T-helper 22 cell (primary cell): Measurements from ENCODE around the gene DRD1.
"Not testable (repeated sequence)": the region's sequence is repeated elsewhere in the genome, so short reads cannot be mapped to it uniquely, and the experiment has no call there.

Source experiments
- DNase-seq: peaks from one replicate; pipeline ENCODE4 v3.0.0-alpha.2; 2020; ENCODE audit warnings: low read depth

DRD1 gene

GRCh38 chr5:175424594-175424993, 19.4 kb downstream of the DRD1 start:
- DNase-seq: not testable (repeated sequence)

DNA sequence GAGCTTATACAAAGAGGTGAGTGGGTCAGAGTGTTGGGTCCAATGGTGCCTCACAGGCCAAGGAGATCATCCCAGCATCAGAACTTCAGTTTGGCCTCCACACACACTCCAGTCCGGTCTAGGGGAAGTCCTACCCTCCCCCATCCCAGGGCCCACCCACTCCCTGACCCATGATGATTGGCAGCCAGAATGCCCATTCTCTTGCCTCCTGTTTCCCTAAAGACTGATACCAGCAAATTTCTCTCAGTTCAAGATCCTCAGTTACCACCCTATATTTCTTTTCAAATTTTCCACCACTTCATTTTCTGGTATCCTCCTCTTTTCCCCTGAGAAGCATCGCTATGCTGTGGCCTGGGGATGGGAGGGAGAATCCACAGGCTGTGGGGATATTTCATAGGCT, 21.9 kb downstream of the DRD1 start:
- no peak for DNase-seq

GRCh38 chr5:175420383-175420782, 23.6 kb downstream of the DRD1 start:
- no peak for DNase-seq

- DNase-seq: no peak
Measured at GRCh38 chr5:175418251-175418650, 25.7 kb downstream of the DRD1 start.

DNA sequence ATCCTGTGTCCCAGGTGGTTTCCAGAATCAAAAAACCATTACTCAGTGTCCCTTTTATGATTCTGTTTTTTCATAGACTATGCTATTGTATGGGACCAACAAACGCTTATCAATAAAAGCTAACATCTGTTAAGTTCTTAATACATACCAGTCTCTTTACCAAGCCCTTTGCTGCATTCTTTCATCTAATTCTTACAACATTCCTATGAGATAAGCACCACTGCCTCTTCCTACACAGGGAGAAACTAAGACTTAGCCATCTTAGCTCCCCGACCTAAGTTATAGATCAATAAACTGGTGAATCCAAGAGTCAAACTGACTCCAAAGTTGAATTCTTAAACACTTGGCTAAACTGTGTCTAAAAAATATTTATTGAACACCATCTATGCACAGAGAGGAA, 26.6 kb downstream of the DRD1 start:
- DNase-seq: no peak

GRCh38 chr5:175415303-175415702, 28.7 kb downstream of the DRD1 start:
- no peak for DNase-seq

- no peak for DNase-seq
Measured at GRCh38 chr5:175410926-175411325, 33.1 kb downstream of the DRD1 start.

DNA sequence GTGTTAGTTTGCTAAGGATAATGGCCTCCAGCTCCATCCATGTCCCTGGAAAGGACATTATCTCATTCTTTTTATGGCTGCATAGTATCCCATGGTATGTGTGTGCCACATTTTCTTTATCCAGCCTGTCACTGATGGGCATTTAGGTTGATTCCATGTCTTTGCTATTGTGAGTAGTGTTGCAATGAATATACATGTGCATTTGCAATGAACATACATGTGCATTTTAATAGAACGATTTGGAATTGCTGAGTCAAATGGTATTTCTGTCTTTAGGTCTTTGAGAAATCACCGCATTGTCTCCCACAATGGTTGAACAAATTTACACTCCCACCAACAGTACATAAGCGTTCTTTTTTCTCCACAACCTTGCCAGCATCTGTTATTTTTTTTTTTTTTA, 37.7 kb downstream of the DRD1 start:
- DNase-seq: no peak

DNA sequence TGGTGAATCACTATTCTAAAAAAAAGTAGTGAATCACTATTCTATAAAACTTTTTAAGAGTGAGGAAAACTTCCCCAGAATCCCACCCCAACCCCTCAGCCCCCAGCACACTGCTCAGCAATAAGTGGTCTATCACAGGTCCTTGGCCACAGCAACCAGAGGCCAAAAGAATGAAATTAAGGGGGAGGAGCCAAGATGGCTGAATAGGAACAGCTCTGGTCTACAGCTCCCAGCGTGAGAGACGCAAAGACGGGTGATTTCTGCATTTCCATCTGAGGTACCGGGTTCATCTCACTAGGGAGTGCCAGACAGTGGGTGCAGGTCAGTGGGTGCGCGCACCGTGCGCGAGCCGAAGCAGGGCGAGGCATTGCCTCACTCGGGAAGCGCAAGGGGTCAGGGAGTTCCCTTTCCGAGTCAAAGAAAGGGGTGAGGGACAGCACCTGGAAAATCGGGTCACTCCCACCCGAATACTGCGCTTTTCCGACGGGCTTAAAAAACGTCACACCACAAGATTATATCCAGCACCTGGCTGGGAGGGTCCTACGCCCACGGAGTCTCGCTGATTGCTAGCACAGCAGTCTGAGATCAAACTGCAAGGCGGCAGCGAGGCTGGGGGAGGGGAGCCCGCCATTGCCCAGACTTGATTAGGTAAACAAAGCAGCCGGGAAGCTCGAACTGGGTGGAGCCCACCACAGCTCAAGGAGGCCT, 46.2 kb downstream of the DRD1 start:
- not testable (repeated sequence) for DNase-seq

DNA sequence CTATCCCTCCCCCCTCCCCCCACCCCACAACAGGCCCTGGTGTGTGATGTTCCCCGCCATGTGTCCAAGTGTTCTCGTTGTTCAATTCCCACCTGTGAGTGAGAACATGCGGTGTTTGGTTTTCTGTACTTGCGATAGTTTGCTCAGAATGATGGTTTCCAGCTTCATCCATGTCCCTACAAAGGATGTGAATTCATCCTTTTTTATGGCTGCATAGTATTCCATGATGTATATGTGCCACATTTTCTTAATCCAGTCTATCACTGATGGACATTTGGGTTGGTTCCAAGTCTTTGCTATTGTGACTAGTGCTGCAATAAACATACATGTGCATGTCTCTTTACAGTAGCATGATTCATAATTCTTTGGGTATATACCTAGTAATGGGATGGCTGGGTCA, 48.6 kb downstream of the DRD1 start:
- DNase-seq: not testable (repeated sequence)

DNA sequence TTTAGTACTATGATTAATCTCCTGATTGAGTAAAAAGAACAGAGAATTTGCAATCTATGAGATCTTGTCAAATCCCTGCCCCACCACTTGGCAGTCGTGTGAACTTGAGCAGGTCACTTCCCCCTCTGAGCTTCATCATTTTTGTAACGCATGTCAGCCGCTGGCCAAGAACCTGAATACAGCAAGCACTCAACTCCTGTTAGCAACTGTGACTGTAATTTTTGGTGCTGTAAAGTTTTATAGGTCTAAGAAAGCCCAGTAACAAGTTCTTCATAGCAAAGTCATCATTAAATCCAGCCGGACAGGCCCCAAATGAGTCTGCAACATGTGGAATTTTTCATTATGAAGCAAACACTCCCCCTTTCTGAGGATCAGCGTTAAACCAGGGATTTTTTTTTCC, 49.4 kb downstream of the DRD1 start:
- no peak for DNase-seq

GRCh38 chr5:175393897-175394296, 50.1 kb downstream of the DRD1 start:
- no peak for DNase-seq

DNA sequence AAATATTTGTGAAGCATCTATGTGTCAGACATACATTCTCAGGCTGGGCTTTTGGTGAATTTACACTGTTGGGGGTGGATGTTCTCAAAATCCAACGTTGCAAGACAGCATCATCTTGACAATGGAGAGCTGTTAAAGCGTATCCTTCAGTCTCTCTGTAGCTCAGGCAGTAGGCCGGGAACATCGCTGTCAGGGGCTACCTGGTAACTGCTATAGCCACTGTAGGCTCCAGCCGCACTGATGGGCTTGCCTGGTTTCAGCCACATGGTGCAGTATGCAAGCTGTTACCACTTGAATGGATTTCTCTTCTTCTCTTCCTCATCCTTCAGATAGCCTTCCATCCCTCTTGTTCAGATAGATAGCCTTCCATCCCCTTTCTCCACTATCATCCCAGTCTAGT, 51.7 kb downstream of the DRD1 start:
- DNase-seq: no peak

- DNase-seq: no peak
Measured at GRCh38 chr5:175390352-175391083, 53.5 kb downstream of the DRD1 start.
